K562 (cell line): Measurements from ENCODE around the gene FUT2. TPM values are rescaled to one million over a fixed set of nuclear protein-coding genes. Genes with fewer than 3 reads are reported as not detected.
A peak's percentile ranks its signal among the peaks of the same experiment; 100 is the strongest.

Experiments
- BRF1 ChIP-seq: IDR thresholded peaks from 3 replicates; pipeline ENCODE4 v1.6.1; 2011; ENCODE audit warnings: borderline replicate concordance, mild to moderate bottlenecking; ENCODE audit not compliant: insufficient read length; ENCODE audit errors: extremely low read depth
- CBX8 ChIP-seq: fragments of 200-600 bp; sonication (generic); IDR thresholded peaks from 2 replicates; pipeline ENCODE4 v1.6.1; 2012; ENCODE audit warnings: borderline replicate concordance, mixed run types, low read depth, mild to moderate bottlenecking, moderate library complexity, mixed read lengths, low read length, control low read depth, inconsistent platforms; ENCODE audit not compliant: poor library complexity, severe bottlenecking; ENCODE audit errors: extremely low read depth
- DMBX1 ChIP-seq: fragments of 250-450 bp; sonication (Bioruptor Pico); IDR thresholded peaks from 2 replicates; pipeline ENCODE4 v1.8.0; 2022; ENCODE audit warnings: inconsistent platforms, mild to moderate bottlenecking, moderate library complexity, borderline replicate concordance
- FOXA3 ChIP-seq, 2 experiments: fragments of 450-650 bp in 1 of 2; sonication (generic) in 1 of 2; formaldehyde crosslinking; IDR thresholded peaks in 1 of 2; conservative IDR thresholded peaks in 1 of 2; 2 replicates each; pipeline versions ENCODE4 v1.4.0 to v1.8.0; 2020 to 2022; ENCODE audit warnings: mild to moderate bottlenecking in 2 of 2, missing genetic modification reagents in 1 of 2
- FOXJ2 ChIP-seq: fragments of 200-800 bp; sonication (Bioruptor generic); IDR thresholded peaks from 2 replicates; pipeline ENCODE4 v1.6.1; 2016; ENCODE audit warnings: missing genetic modification characterization, missing compliant biosample characterization
- FUS ChIP-seq: fragments of 200-400 bp; formaldehyde crosslinking; optimal IDR thresholded peaks from 2 replicates; pipeline ENCODE3; 2017; ENCODE audit warnings: low read depth, low read length
- HCFC1 ChIP-seq: IDR thresholded peaks from 2 replicates; pipeline ENCODE4 v1.6.1; 2012; ENCODE audit warnings: low read depth, low read length, improper control_type of control experiment
- MTA1 ChIP-seq: fragments of 450-650 bp; IDR thresholded peaks from 2 replicates; pipeline ENCODE4 v1.6.1; 2017; ENCODE audit warnings: borderline replicate concordance
- NR2C2 ChIP-seq, 2 experiments: fragments of 200-800 bp in 1 of 2; sonication (Bioruptor generic) in 1 of 2; sonication (generic) in 1 of 2; formaldehyde crosslinking in 1 of 2; IDR thresholded peaks; 2 replicates each; pipeline versions ENCODE4 v1.6.1 to v1.8.0; 2016 to 2022; ENCODE audit warnings: mild to moderate bottlenecking in 1 of 2, missing compliant biosample characterization in 1 of 2, missing genetic modification characterization in 1 of 2, missing genetic modification reagents in 1 of 2
- RFX1 ChIP-seq: fragments of 450-650 bp; IDR thresholded peaks from 2 replicates; pipeline ENCODE4 v1.6.1; 2016; ENCODE audit warnings: mild to moderate bottlenecking, moderate library complexity
- ZFPM2 ChIP-seq: fragments of 250-450 bp; sonication (Bioruptor Pico); IDR thresholded peaks from 2 replicates; pipeline ENCODE4 v1.5.1; 2022; ENCODE audit warnings: mild to moderate bottlenecking
- ZNF224 ChIP-seq: sonication (generic); formaldehyde crosslinking; IDR thresholded peaks from 2 replicates; pipeline ENCODE4 v1.8.0; 2022; ENCODE audit warnings: mild to moderate bottlenecking, missing genetic modification reagents
- ZNF668 ChIP-seq: fragments of 250-450 bp; sonication (Bioruptor Pico); IDR thresholded peaks from 2 replicates; pipeline ENCODE4 v1.8.0; 2022; ENCODE audit warnings: mild to moderate bottlenecking, inconsistent platforms
- ZNF699 ChIP-seq: fragments of 250-450 bp; sonication (Bioruptor Pico); IDR thresholded peaks from 2 replicates; pipeline ENCODE4 v1.8.0; 2021; ENCODE audit warnings: mild to moderate bottlenecking, moderate library complexity; ENCODE audit not compliant: insufficient replicate concordance
- polyA plus RNA-seq, 8 experiments: library from polyadenylated mRNA; depleted of rRNA in 4 of 8; stranded (reverse) in 5 of 8; unstranded in 3 of 8; fragments of >200 nt; fragmentation: Nextera tagmentation in 2 of 8; fragmentation: Illumina TruSeq in 1 of 8; extraction: Ambion mirVana in 2 of 8; extraction: Trizol in 1 of 8; gene quantifications; 2 replicates each; pipeline versions ENCODE4 v1.2.1 to v1.2.3, GENCODE V29; 2011 to 2014; ENCODE audit warnings: inconsistent platforms in 1 of 8, missing spikeins in 1 of 8
- total RNA-seq, 7 experiments: library from RNA; depleted of rRNA in 6 of 7; stranded (reverse); fragments of >200 nt in 6 of 7; fragmentation: Illumina TruSeq in 2 of 7; extraction: Trizol in 2 of 7; gene quantifications; 2 replicates each; pipeline versions ENCODE4 v1.2.1 to v1.2.3, GENCODE V29; 2011 to 2021; ENCODE audit warnings: low replicate concordance in 1 of 7
- TF ChIP-seq, protein P1 (sequence below): fragments of 250-450 bp; sonication (Bioruptor Pico); IDR thresholded peaks from 2 replicates; pipeline ENCODE4 v1.4.0; 2020; ENCODE audit warnings: borderline replicate concordance
- TF ChIP-seq, protein P2 (sequence below), 2 experiments: fragments of 250-450 bp in 1 of 2; fragments of 450-650 bp in 1 of 2; sonication (Bioruptor Pico) in 1 of 2; IDR thresholded peaks; 2 replicates each; pipeline versions ENCODE4 v1.6.1 to v1.8.0; 2016 to 2021; ENCODE audit warnings: mild to moderate bottlenecking in 2 of 2, moderate library complexity in 2 of 2, missing compliant biosample characterization in 1 of 2, missing genetic modification characterization in 1 of 2
- TF ChIP-seq, protein P3 (sequence below): IDR thresholded peaks from 2 replicates; pipeline ENCODE4 v1.6.1; 2014; ENCODE audit warnings: antibody characterized with exemption
- TF ChIP-seq, protein P4 (sequence below): sonication (generic); formaldehyde crosslinking; IDR thresholded peaks from 2 replicates; pipeline ENCODE4 v1.8.0; 2023; ENCODE audit warnings: mild to moderate bottlenecking, missing genetic modification reagents

Gene FUT2
- total and polyA plus RNA-seq, 9 of the 15 experiments (the other 6 are each of a cell fraction or from before 2014, with no cell fraction given): 0.03 to 0.04 TPM; not detected in 7

DNA sequence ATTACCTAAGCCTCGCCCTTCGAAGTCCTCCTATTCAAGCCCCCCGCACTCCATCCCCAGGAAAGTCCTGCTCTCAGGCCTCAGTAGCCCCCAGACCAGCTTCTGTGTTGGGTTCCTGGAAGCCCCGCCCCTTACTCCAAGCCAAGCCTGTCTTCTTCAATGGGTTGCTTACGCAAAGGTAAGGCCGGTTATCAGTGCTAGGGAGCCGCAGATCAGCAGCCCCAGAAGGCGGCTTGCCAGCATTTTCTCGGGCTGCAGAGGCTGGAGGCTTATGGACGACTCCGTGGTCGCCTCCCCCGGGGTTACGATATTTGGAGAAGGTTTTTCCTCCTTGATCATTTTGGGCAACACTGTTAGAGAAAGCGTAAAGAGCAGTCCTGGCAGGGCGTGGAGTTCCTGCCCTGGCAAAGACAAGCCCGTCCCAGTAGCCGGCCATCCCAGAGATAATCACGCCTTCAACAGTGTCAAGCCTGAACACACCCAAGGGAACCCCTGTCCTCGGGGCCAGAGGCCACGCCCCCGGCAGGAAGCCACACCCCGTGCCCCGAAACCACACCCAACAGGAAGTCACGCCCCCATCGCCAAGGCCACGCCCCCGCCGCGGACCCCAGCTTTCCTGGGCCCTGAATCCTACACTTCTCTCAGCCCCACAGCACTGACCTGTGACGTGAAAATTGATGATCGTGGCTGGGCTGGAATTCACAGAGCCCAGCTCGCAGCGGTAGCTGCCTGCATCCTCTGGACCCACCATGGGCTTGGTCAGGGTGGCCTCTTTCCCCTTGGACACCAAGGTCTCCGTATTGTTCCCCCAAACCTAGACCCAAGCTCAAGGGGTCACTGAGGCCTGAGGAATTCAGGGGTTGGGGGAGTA, 45.6 kb downstream of the FUT2 start (continued):
- TF ChIP-seq, protein P1, sequence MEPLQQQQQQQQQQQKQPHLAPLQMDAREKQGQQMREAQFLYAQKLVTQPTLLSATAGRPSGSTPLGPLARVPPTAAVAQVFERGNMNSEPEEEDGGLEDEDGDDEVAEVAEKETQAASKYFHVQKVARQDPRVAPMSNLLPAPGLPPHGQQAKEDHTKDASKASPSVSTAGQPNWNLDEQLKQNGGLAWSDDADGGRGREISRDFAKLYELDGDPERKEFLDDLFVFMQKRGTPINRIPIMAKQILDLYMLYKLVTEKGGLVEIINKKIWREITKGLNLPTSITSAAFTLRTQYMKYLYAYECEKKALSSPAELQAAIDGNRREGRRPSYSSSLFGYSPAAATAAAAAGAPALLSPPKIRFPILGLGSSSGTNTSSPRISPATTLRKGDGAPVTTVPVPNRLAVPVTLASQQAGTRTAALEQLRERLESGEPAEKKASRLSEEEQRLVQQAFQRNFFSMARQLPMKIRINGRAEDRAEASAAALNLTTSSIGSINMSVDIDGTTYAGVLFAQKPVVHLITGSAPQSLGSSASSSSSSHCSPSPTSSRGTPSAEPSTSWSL (CRISPR knock-in tag): no peak
- TF ChIP-seq DMBX1 (no peak), BRF1 (no peak), NR2C2 (CRISPR knock-in tag; IDR thresholded peaks at IDR 0.05) (no peak), NR2C2 (tag; IDR thresholded peaks at IDR 0.05) (peak; percentile 51; the same call in 1 of the 2 replicates), ZFPM2 (no peak), ZNF224 (CRISPR knock-in tag) (no peak), RFX1 (no peak), FUS (no peak), CBX8 (no peak), FOXA3 (CRISPR knock-in tag; conservative IDR thresholded peaks at IDR 0.05 in 1 of 2, IDR thresholded peaks at IDR 0.05 in 1 of 2) (no peak), ZNF699 (CRISPR knock-in tag) (no peak), MTA1 (no peak), ZNF668 (CRISPR knock-in tag) (no peak), HCFC1 (0 out of 2 replicates have a peak, but pooled peaks have one; percentile 14), FOXJ2 (tag) (no peak)
- TF ChIP-seq, protein P2, sequence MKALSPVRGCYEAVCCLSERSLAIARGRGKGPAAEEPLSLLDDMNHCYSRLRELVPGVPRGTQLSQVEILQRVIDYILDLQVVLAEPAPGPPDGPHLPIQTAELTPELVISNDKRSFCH (CRISPR knock-in tag; IDR thresholded peaks at IDR 0.05): no peak
- TF ChIP-seq, protein P2 (tag; IDR thresholded peaks at IDR 0.05): no peak
- TF ChIP-seq, protein P3, sequence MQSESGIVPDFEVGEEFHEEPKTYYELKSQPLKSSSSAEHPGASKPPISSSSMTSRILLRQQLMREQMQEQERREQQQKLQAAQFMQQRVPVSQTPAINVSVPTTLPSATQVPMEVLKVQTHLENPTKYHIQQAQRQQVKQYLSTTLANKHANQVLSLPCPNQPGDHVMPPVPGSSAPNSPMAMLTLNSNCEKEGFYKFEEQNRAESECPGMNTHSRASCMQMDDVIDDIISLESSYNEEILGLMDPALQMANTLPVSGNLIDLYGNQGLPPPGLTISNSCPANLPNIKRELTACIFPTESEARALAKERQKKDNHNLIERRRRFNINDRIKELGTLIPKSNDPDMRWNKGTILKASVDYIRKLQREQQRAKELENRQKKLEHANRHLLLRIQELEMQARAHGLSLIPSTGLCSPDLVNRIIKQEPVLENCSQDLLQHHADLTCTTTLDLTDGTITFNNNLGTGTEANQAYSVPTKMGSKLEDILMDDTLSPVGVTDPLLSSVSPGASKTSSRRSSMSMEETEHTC: no peak
- TF ChIP-seq, protein P4, sequence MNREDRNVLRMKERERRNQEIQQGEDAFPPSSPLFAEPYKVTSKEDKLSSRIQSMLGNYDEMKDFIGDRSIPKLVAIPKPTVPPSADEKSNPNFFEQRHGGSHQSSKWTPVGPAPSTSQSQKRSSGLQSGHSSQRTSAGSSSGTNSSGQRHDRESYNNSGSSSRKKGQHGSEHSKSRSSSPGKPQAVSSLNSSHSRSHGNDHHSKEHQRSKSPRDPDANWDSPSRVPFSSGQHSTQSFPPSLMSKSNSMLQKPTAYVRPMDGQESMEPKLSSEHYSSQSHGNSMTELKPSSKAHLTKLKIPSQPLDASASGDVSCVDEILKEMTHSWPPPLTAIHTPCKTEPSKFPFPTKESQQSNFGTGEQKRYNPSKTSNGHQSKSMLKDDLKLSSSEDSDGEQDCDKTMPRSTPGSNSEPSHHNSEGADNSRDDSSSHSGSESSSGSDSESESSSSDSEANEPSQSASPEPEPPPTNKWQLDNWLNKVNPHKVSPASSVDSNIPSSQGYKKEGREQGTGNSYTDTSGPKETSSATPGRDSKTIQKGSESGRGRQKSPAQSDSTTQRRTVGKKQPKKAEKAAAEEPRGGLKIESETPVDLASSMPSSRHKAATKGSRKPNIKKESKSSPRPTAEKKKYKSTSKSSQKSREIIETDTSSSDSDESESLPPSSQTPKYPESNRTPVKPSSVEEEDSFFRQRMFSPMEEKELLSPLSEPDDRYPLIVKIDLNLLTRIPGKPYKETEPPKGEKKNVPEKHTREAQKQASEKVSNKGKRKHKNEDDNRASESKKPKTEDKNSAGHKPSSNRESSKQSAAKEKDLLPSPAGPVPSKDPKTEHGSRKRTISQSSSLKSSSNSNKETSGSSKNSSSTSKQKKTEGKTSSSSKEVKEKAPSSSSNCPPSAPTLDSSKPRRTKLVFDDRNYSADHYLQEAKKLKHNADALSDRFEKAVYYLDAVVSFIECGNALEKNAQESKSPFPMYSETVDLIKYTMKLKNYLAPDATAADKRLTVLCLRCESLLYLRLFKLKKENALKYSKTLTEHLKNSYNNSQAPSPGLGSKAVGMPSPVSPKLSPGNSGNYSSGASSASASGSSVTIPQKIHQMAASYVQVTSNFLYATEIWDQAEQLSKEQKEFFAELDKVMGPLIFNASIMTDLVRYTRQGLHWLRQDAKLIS (CRISPR knock-in tag): no peak
